GM12878 (cell line): ENCODE results near the gene LDHA.

Experiments
- JUND ChIP-seq: IDR thresholded peaks from 2 replicates; pipeline ENCODE4 v1.6.1; 2012; ENCODE audit warnings: low read depth, mild to moderate bottlenecking, low read length, improper control_type of control experiment, moderate library complexity
- NFIC ChIP-seq: IDR thresholded peaks from 2 replicates; pipeline ENCODE4 v1.6.1; 2012; ENCODE audit warnings: low read depth, mild to moderate bottlenecking, inconsistent platforms, low read length, moderate library complexity
- NFYB ChIP-seq: IDR thresholded peaks from 2 replicates; pipeline ENCODE4 v1.6.1; 2011; ENCODE audit warnings: low read depth, mild to moderate bottlenecking, low read length, improper control_type of control experiment, moderate library complexity; ENCODE audit not compliant: insufficient read depth
- NR2C2 ChIP-seq: IDR thresholded peaks from 2 replicates; pipeline ENCODE4 v1.6.1; 2011; ENCODE audit warnings: borderline replicate concordance, low read depth; ENCODE audit not compliant: control insufficient read depth, insufficient read length
- POLR2A ChIP-seq: IDR thresholded peaks from 2 replicates; pipeline ENCODE4 v1.6.1; 2011; ENCODE audit warnings: low read depth, mild to moderate bottlenecking, low read length
- RAD21 ChIP-seq: IDR thresholded peaks from 2 replicates; pipeline ENCODE4 v1.6.1; 2011; ENCODE audit warnings: mild to moderate bottlenecking, low read depth, low read length, moderate library complexity; ENCODE audit not compliant: insufficient read depth
- ZBED1 ChIP-seq: IDR thresholded peaks from 2 replicates; pipeline ENCODE4 v1.6.1; 2016; ENCODE audit warnings: borderline replicate concordance
- TF ChIP-seq, protein P1 (sequence below), 3 experiments: IDR thresholded peaks in 2 of 3; conservative IDR thresholded peaks in 1 of 3; 2 replicates each; pipeline ENCODE4 v1.5.1; 2011; ENCODE audit warnings: low read depth in 3 of 3, low read length in 3 of 3, mild to moderate bottlenecking in 3 of 3, control low read depth in 2 of 3, moderate library complexity in 2 of 3, inconsistent platforms in 1 of 3, mixed read lengths in 1 of 3; ENCODE audit not compliant: control insufficient read depth in 2 of 3, insufficient read depth in 1 of 3; ENCODE audit errors: extremely low read depth in 1 of 3
- TF ChIP-seq, protein P2 (sequence below): fragments of 450-650 bp; IDR thresholded peaks from 2 replicates; pipeline ENCODE4 v1.6.1; 2017; ENCODE audit warnings: mild to moderate bottlenecking
- TF ChIP-seq, protein P3 (sequence below): IDR thresholded peaks from 2 replicates; pipeline ENCODE4 v1.6.1; 2012; ENCODE audit warnings: low read depth, low read length, improper control_type of control experiment
- TF ChIP-seq, protein P4 (sequence below): fragments of 450-650 bp; IDR thresholded peaks from 2 replicates; pipeline ENCODE4 v1.6.1; 2017; ENCODE audit warnings: antibody characterized with exemption, mild to moderate bottlenecking, moderate library complexity

- TF ChIP-seq NR2C2 (no peak), NFIC (no peak), RAD21 (no peak), POLR2A (no peak), NFYB (no peak), ZBED1 (no peak), JUND (no peak)
- TF ChIP-seq, protein P1, sequence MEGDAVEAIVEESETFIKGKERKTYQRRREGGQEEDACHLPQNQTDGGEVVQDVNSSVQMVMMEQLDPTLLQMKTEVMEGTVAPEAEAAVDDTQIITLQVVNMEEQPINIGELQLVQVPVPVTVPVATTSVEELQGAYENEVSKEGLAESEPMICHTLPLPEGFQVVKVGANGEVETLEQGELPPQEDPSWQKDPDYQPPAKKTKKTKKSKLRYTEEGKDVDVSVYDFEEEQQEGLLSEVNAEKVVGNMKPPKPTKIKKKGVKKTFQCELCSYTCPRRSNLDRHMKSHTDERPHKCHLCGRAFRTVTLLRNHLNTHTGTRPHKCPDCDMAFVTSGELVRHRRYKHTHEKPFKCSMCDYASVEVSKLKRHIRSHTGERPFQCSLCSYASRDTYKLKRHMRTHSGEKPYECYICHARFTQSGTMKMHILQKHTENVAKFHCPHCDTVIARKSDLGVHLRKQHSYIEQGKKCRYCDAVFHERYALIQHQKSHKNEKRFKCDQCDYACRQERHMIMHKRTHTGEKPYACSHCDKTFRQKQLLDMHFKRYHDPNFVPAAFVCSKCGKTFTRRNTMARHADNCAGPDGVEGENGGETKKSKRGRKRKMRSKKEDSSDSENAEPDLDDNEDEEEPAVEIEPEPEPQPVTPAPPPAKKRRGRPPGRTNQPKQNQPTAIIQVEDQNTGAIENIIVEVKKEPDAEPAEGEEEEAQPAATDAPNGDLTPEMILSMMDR (IDR thresholded peaks at IDR 0.05 in 2 of 3, conservative IDR thresholded peaks at IDR 0.05 in 1 of 3; ENCODE audit: control insufficient read depth in 2 of 3, extremely low read depth in 1 of 3, insufficient read depth in 1 of 3, low read depth in 3 of 3, low read length in 3 of 3): no peak
- TF ChIP-seq, protein P2, sequence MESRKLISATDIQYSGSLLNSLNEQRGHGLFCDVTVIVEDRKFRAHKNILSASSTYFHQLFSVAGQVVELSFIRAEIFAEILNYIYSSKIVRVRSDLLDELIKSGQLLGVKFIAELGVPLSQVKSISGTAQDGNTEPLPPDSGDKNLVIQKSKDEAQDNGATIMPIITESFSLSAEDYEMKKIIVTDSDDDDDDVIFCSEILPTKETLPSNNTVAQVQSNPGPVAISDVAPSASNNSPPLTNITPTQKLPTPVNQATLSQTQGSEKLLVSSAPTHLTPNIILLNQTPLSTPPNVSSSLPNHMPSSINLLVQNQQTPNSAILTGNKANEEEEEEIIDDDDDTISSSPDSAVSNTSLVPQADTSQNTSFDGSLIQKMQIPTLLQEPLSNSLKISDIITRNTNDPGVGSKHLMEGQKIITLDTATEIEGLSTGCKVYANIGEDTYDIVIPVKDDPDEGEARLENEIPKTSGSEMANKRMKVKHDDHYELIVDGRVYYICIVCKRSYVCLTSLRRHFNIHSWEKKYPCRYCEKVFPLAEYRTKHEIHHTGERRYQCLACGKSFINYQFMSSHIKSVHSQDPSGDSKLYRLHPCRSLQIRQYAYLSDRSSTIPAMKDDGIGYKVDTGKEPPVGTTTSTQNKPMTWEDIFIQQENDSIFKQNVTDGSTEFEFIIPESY: no peak
- TF ChIP-seq, protein P3, sequence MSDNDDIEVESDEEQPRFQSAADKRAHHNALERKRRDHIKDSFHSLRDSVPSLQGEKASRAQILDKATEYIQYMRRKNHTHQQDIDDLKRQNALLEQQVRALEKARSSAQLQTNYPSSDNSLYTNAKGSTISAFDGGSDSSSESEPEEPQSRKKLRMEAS: no peak
- TF ChIP-seq, protein P4, sequence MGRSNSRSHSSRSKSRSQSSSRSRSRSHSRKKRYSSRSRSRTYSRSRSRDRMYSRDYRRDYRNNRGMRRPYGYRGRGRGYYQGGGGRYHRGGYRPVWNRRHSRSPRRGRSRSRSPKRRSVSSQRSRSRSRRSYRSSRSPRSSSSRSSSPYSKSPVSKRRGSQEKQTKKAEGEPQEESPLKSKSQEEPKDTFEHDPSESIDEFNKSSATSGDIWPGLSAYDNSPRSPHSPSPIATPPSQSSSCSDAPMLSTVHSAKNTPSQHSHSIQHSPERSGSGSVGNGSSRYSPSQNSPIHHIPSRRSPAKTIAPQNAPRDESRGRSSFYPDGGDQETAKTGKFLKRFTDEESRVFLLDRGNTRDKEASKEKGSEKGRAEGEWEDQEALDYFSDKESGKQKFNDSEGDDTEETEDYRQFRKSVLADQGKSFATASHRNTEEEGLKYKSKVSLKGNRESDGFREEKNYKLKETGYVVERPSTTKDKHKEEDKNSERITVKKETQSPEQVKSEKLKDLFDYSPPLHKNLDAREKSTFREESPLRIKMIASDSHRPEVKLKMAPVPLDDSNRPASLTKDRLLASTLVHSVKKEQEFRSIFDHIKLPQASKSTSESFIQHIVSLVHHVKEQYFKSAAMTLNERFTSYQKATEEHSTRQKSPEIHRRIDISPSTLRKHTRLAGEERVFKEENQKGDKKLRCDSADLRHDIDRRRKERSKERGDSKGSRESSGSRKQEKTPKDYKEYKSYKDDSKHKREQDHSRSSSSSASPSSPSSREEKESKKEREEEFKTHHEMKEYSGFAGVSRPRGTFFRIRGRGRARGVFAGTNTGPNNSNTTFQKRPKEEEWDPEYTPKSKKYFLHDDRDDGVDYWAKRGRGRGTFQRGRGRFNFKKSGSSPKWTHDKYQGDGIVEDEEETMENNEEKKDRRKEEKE: no peak
Observed at GRCh38 chr11:18361154-18361553, 33.2 kb upstream of the LDHA start.
